ENCODE measurements around the gene RAF1.

- TF ChIP-seq NRF1 (IDR thresholded peaks at IDR 0.05; ENCODE audit: low read depth, low read length) (no peak), POLR2A (IDR thresholded peaks at IDR 0.05; ENCODE audit: control extremely low read depth in 1 of 2, low read depth in 2 of 2, low read length in 2 of 2) (no peak), BACH1 (IDR thresholded peaks at IDR 0.05; ENCODE audit: low read length) (no peak), CTCF (IDR thresholded peaks at IDR 0.05; ENCODE audit: control extremely low read depth in 1 of 3, insufficient read depth in 1 of 3, low read depth in 1 of 3, low read length in 3 of 3) (no peak), CHD2 (IDR thresholded peaks at IDR 0.05; ENCODE audit: low read length) (no peak)
Measured at GRCh38 chr3:12613250-12613649, 50.7 kb downstream of the RAF1 start.
